ENCODE data around the gene BIRC6.

BIRC6 gene

GRCh38 chr2:32617599-32618189 is 260.9 kb downstream of the BIRC6 start:
- H3K27ac ChIP-seq (ENCODE audit: insufficient read depth in 1 of 2, low read depth in 1 of 2, low read length in 2 of 2, poor library complexity in 1 of 2, severe bottlenecking in 2 of 2): no peak overlapping the region
- H3K36me3 ChIP-seq (ENCODE audit: control insufficient read depth in 4 of 4, insufficient read depth in 4 of 4, low read length in 3 of 4): peaks cover 12 to 55% (median 26%) of the 10 kb centered on the region in 4 experiments
- no peak for DNase-seq
- H3K4me1 ChIP-seq (ENCODE audit: control extremely low read depth in 1 of 4, control insufficient read depth in 4 of 4, insufficient read depth in 4 of 4, low read length in 3 of 4): no peaks in the 10 kb centered on the region
- 94% methylated on average over 3 of the region's 5 CpGs for WGBS (ENCODE audit: insufficient coverage)
- H3K4me3 ChIP-seq (ENCODE audit: control insufficient read depth in 1 of 7, extremely low read depth in 1 of 7, insufficient read depth in 4 of 7, low read depth in 2 of 7, low read length in 6 of 7): no peak overlapping the region
- no peaks in the 10 kb centered on the region for H3K9me3 ChIP-seq (ENCODE audit: control extremely low read depth in 1 of 5, control insufficient read depth in 4 of 5, insufficient read depth in 2 of 5, low read depth in 1 of 5, low read length in 4 of 5)
- POLR2A ChIA-PET: no interaction called here
- CTCF ChIA-PET: interaction anchor here (0.9 to 1.1 kb wide), 2 partner anchors 9 to 16 kb away, joined by 3 read pairs; no protein-coding TSS in a partner anchor
- no peaks in the 10 kb centered on the region for H3K27me3 ChIP-seq (replicated peaks in 2 of 5; ENCODE audit: control insufficient read depth in 4 of 5, insufficient read depth in 5 of 5, low read length in 4 of 5)

- WGBS (ENCODE audit: insufficient coverage): 90% methylated on average over 2 of the region's 2 CpGs
- Histone ChIP-seq H3K4me1 (ENCODE audit: control extremely low read depth in 1 of 4, control insufficient read depth in 4 of 4, insufficient read depth in 4 of 4, low read length in 3 of 4) (peaks cover 0 to 6% (median 2%) of the 10 kb centered on the region in 4 experiments), H3K4me3 (ENCODE audit: control insufficient read depth in 1 of 7, extremely low read depth in 1 of 7, insufficient read depth in 4 of 7, low read depth in 2 of 7, low read length in 6 of 7) (no peak overlapping the region), H3K27ac (ENCODE audit: insufficient read depth in 1 of 2, low read depth in 1 of 2, low read length in 2 of 2, poor library complexity in 1 of 2, severe bottlenecking in 2 of 2) (peak overlapping the region in 1 of 2 experiments; percentile 34), H3K9me3 (ENCODE audit: control extremely low read depth in 1 of 5, control insufficient read depth in 4 of 5, insufficient read depth in 2 of 5, low read depth in 1 of 5, low read length in 4 of 5) (no peaks in the 10 kb centered on the region), H3K36me3 (ENCODE audit: control insufficient read depth in 4 of 4, insufficient read depth in 4 of 4, low read length in 3 of 4) (peaks cover 0 to 22% (median 16%) of the 10 kb centered on the region in 4 experiments), H3K27me3 (replicated peaks in 2 of 5; ENCODE audit: control insufficient read depth in 4 of 5, insufficient read depth in 5 of 5, low read length in 4 of 5) (no peaks in the 10 kb centered on the region)
- DNase-seq: no peak
- ChIA-PET CTCF (interaction anchor here (1.1 to 1.5 kb wide), 3 partner anchors 10 to 31 kb away, joined by 3 read pairs; no protein-coding TSS in a partner anchor), POLR2A (no interaction called here)
Observed at GRCh38 chr2:32622570-32623310, 265.9 kb downstream of the BIRC6 start.

DNA sequence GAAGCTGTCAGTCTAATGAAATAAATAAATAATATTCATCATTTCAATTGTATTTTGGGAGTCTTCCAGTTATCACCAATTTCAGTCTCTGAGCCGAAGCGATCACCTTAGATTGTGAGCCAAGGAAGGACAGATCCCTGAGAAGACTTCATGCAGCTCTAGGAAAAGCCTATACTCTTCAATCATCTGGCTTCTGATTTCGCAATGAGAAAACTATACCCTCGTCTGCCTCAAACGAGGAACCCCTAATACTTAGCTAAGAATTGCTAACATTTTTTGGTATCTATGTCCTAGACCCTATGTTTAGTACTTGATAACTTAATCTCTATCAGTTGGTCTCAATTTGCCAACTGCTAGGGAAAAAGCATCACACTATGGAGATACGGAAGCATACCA is 266.5 kb downstream of the BIRC6 start:
- ChIA-PET POLR2A (no interaction called here), CTCF (interaction anchor here (1.1 to 1.5 kb wide), 3 partner anchors 11 to 32 kb away, joined by 3 read pairs; no protein-coding TSS in a partner anchor)
- H3K4me3 ChIP-seq (ENCODE audit: control insufficient read depth in 1 of 7, extremely low read depth in 1 of 7, insufficient read depth in 4 of 7, low read depth in 2 of 7, low read length in 6 of 7): no peak overlapping the region
- DNase-seq: no peak
- peaks cover 0 to 18% (median 13%) of the 10 kb centered on the region in 4 experiments for H3K36me3 ChIP-seq (ENCODE audit: control insufficient read depth in 4 of 4, insufficient read depth in 4 of 4, low read length in 3 of 4)
- no peaks in the 10 kb centered on the region for H3K9me3 ChIP-seq (ENCODE audit: control extremely low read depth in 1 of 5, control insufficient read depth in 4 of 5, insufficient read depth in 2 of 5, low read depth in 1 of 5, low read length in 4 of 5)
- no peak overlapping the region for H3K27ac ChIP-seq (ENCODE audit: insufficient read depth in 1 of 2, low read depth in 1 of 2, low read length in 2 of 2, poor library complexity in 1 of 2, severe bottlenecking in 2 of 2)
- 89% methylated on average over 5 of the region's 6 CpGs for WGBS (ENCODE audit: insufficient coverage)
- no peaks in the 10 kb centered on the region for H3K27me3 ChIP-seq (replicated peaks in 2 of 5; ENCODE audit: control insufficient read depth in 4 of 5, insufficient read depth in 5 of 5, low read length in 4 of 5)
- peaks cover 0 to 9% (median 2%) of the 10 kb centered on the region in 4 experiments for H3K4me1 ChIP-seq (ENCODE audit: control extremely low read depth in 1 of 4, control insufficient read depth in 4 of 4, insufficient read depth in 4 of 4, low read length in 3 of 4)

GRCh38 chr2:32624812-32625211 is 268.0 kb downstream of the BIRC6 start:
- ChIA-PET CTCF (interaction anchor here (1.1 to 1.3 kb wide), 2 partner anchors 11 to 72 kb away, joined by 4 read pairs; no protein-coding TSS in a partner anchor), POLR2A (no interaction called here)
- Histone ChIP-seq H3K27me3 (replicated peaks in 2 of 5; ENCODE audit: control insufficient read depth in 4 of 5, insufficient read depth in 5 of 5, low read length in 4 of 5) (no peaks in the 10 kb centered on the region), H3K4me1 (ENCODE audit: control extremely low read depth in 1 of 4, control insufficient read depth in 4 of 4, insufficient read depth in 4 of 4, low read length in 3 of 4) (peaks cover 0 to 21% (median 8%) of the 10 kb centered on the region in 4 experiments), H3K9me3 (ENCODE audit: control extremely low read depth in 1 of 5, control insufficient read depth in 4 of 5, insufficient read depth in 2 of 5, low read depth in 1 of 5, low read length in 4 of 5) (no peaks in the 10 kb centered on the region), H3K36me3 (ENCODE audit: control insufficient read depth in 4 of 4, insufficient read depth in 4 of 4, low read length in 3 of 4) (peaks cover 0 to 10% (median 5%) of the 10 kb centered on the region in 4 experiments), H3K4me3 (ENCODE audit: control insufficient read depth in 1 of 7, extremely low read depth in 1 of 7, insufficient read depth in 4 of 7, low read depth in 2 of 7, low read length in 6 of 7) (no peak overlapping the region), H3K27ac (ENCODE audit: insufficient read depth in 1 of 2, low read depth in 1 of 2, low read length in 2 of 2, poor library complexity in 1 of 2, severe bottlenecking in 2 of 2) (no peak overlapping the region)
- DNase-seq: peak in 1 of 3 donors; percentile 7
- no CpG with 5 or more reads among the region's 3 CpGs for WGBS (ENCODE audit: insufficient coverage)

GRCh38 chr2:32626639-32627221 is 269.9 kb downstream of the BIRC6 start:
- WGBS (ENCODE audit: insufficient coverage): 78% methylated on average over 12 of the region's 13 CpGs
- CTCF ChIA-PET: interaction anchor here (0.9 to 1.2 kb wide), 3 partner anchors 10 to 36 kb away, joined by 3 to 4 read pairs (median 3); no protein-coding TSS in a partner anchor
- Histone ChIP-seq H3K4me3 (ENCODE audit: control insufficient read depth in 1 of 7, extremely low read depth in 1 of 7, insufficient read depth in 4 of 7, low read depth in 2 of 7, low read length in 6 of 7) (peak overlapping the region in 2 of 7 experiments; percentile 94 to 100), H3K9me3 (ENCODE audit: control extremely low read depth in 1 of 5, control insufficient read depth in 4 of 5, insufficient read depth in 2 of 5, low read depth in 1 of 5, low read length in 4 of 5) (no peaks in the 10 kb centered on the region), H3K36me3 (ENCODE audit: control insufficient read depth in 4 of 4, insufficient read depth in 4 of 4, low read length in 3 of 4) (peaks cover 0 to 13% (median 10%) of the 10 kb centered on the region in 4 experiments), H3K27me3 (replicated peaks in 2 of 5; ENCODE audit: control insufficient read depth in 4 of 5, insufficient read depth in 5 of 5, low read length in 4 of 5) (no peaks in the 10 kb centered on the region), H3K4me1 (ENCODE audit: control extremely low read depth in 1 of 4, control insufficient read depth in 4 of 4, insufficient read depth in 4 of 4, low read length in 3 of 4) (peaks cover 0 to 21% (median 8%) of the 10 kb centered on the region in 4 experiments), H3K27ac (ENCODE audit: insufficient read depth in 1 of 2, low read depth in 1 of 2, low read length in 2 of 2, poor library complexity in 1 of 2, severe bottlenecking in 2 of 2) (no peak overlapping the region)
- DNase-seq: peak in 1 of 3 donors; percentile 4
- POLR2A ChIA-PET: no interaction called here

DNA sequence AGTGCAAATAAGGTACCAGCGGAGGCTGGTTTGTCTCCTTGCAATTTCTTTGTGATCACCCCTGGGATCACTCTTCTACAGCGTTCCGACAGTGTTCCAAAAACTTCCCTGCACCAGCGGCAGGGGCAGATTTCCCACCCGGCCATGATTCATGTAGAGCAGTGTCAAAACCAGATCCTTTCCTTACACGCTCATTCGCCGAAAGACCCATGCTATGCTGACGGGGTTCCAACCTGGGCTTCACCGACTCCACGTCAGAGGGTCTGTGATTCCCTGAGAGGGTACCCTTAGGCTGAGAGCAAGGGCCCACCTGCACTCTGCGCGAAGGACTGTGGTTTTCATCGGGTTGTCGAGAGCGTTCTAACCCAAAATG is 270.6 kb downstream of the BIRC6 start:
- Histone ChIP-seq H3K27me3 (replicated peaks in 2 of 5; ENCODE audit: control insufficient read depth in 4 of 5, insufficient read depth in 5 of 5, low read length in 4 of 5) (no peaks in the 10 kb centered on the region), H3K36me3 (ENCODE audit: control insufficient read depth in 4 of 4, insufficient read depth in 4 of 4, low read length in 3 of 4) (peaks cover 0 to 11% (median 7%) of the 10 kb centered on the region in 4 experiments), H3K4me3 (ENCODE audit: control insufficient read depth in 1 of 7, extremely low read depth in 1 of 7, insufficient read depth in 4 of 7, low read depth in 2 of 7, low read length in 6 of 7) (peak overlapping the region; percentile 77 to 100 (median 96)), H3K4me1 (ENCODE audit: control extremely low read depth in 1 of 4, control insufficient read depth in 4 of 4, insufficient read depth in 4 of 4, low read length in 3 of 4) (peaks cover 0 to 21% (median 8%) of the 10 kb centered on the region in 4 experiments), H3K9me3 (ENCODE audit: control extremely low read depth in 1 of 5, control insufficient read depth in 4 of 5, insufficient read depth in 2 of 5, low read depth in 1 of 5, low read length in 4 of 5) (no peaks in the 10 kb centered on the region), H3K27ac (ENCODE audit: insufficient read depth in 1 of 2, low read depth in 1 of 2, low read length in 2 of 2, poor library complexity in 1 of 2, severe bottlenecking in 2 of 2) (peak overlapping the region in 1 of 2 experiments; percentile 75)
- WGBS (ENCODE audit: insufficient coverage): under 1% methylated on average over 12 of the region's 16 CpGs
- ChIA-PET POLR2A (no interaction called here), CTCF (interaction anchor here (0.5 to 1.2 kb wide), 3 partner anchors 12 to 41 kb away, joined by 3 to 4 read pairs (median 3); no protein-coding TSS in a partner anchor)
- peak in 2 of 3 donors; percentile 55 to 65 for DNase-seq
